Sciatic nerve (tissue), 2 donors: Measurements from ENCODE around the gene KBTBD7. TPM values are rescaled to one million over a fixed set of nuclear protein-coding genes. Genes with fewer than 3 reads are reported as not detected.
"Not testable (repeated sequence)": the region's sequence is repeated elsewhere in the genome, so short reads cannot be mapped to it uniquely, and the experiment has no call there.

Source experiments
- ATAC-seq: fragments of 200-7000 bp; cut with Tn5 transposase; one replicate; pipeline ENCODE4 v1.9.1; 2020; ENCODE audit warnings: mild to moderate bottlenecking, moderate library complexity
- DNase-seq: peaks from one replicate; pipeline ENCODE4 v3.0.0-alpha.2; 2020; ENCODE audit warnings: low spot score
- intact Hi-C: fragments of 100-400 bp; cut with DNase I; formaldehyde crosslinking; loops from one replicate; pipeline ENCODE4 v1.14.2; 2022
- total RNA-seq: library from RNA; stranded (reverse); fragmentation: NEBNext Ultra II Directional; extraction: Animal tissue kit (Norgen Biotek cat#: 25700); gene quantifications from one replicate; pipeline ENCODE4 v1.2.1, GENCODE V29; 2021
- donor health status: DM: no; HTN: no; CAD: no.
- donor health status: DM: no; HTN: no; CAD: no.

Gene KBTBD7
- total RNA-seq, 1 donor from 2014 or later = 8.5 TPM

GRCh38 chr13:41203810-41204209 is 9.4 kb upstream of the KBTBD7 start:
- ATAC-seq (no peak), DNase-seq (no peak)
- intact Hi-C loops = loop anchor here (10.0 kb wide), 1 partner anchor 69 kb away; the partner anchor contains the start of gene KBTBD6

DNA sequence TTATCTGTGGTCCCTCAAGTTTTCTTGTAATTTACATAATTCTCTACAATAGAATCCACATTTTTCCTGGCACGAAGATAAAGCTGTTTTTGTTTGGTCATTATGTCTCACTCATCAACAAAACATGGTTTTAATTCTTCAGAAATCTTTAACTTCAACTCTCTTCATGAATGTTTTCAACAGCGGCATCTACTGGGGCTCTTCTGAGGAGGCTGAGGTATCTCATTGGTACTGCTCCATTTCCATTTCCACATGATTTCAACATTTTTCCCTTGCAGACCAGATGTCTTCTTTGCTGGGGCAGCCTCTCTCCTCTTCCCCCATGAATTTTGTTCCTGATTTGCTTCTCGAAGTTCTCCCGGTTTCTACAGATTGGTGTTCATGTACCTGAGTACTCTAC is 5.8 kb upstream of the KBTBD7 start:
- ATAC-seq = no peak
- intact Hi-C loops = loop anchor here (10.0 kb wide), 1 partner anchor 65 kb away; the partner anchor contains the start of gene KBTBD6
- no peak for DNase-seq

- DNase-seq = no peak
- intact Hi-C loops = loop anchor here (10.0 kb wide), 1 partner anchor 1785 kb away; no protein-coding TSS in a partner anchor
- ATAC-seq = no peak
Observed at GRCh38 chr13:41199526-41199925, 5.2 kb upstream of the KBTBD7 start.

- DNase-seq (no peak), ATAC-seq (no peak)
- intact Hi-C loops = loop anchor here (10.0 kb wide), 1 partner anchor 1786 kb away; no protein-coding TSS in a partner anchor
Observed at GRCh38 chr13:41199079-41199478, 4.7 kb upstream of the KBTBD7 start.

DNA sequence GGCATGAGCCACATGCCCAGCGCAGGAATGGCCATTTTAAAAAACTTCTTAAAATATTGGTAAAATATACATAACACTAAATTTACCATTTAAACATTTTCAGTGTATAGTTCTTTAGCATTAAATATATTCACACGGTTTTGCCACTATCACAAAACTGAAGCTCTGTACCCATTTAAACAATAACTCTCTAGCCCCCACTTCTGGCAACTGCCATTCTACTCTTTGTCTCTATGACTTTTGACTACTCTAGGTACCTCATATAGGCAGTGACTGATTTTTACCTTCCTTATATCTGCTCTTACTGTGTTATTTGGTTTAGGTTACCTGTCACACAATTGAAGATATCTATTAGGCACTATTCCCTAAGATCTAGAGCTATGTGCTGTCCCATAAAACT is 2.3 kb upstream of the KBTBD7 start:
- intact Hi-C loops = loop anchor here (10.0 kb wide), 1 partner anchor 1788 kb away; no protein-coding TSS in a partner anchor
- ATAC-seq (no peak), DNase-seq (no peak)

- intact Hi-C loops = loop anchor here (10.0 kb wide), 1 partner anchor 1789 kb away; no protein-coding TSS in a partner anchor
- ATAC-seq (no peak), DNase-seq (no peak)
Observed at GRCh38 chr13:41196011-41196410, 1.6 kb upstream of the KBTBD7 start.

- intact Hi-C loops = loop anchor here (10.0 kb wide), 1 partner anchor 1791 kb away; no protein-coding TSS in a partner anchor
- DNase-seq (no peak), ATAC-seq (no peak)
Observed at GRCh38 chr13:41193469-41193868, 900 bp downstream of the KBTBD7 start.

- DNase-seq (no peak), ATAC-seq (no peak)
- intact Hi-C loops = no loop called here
Observed at GRCh38 chr13:41188584-41188983, 5.8 kb downstream of the KBTBD7 start.

DNA sequence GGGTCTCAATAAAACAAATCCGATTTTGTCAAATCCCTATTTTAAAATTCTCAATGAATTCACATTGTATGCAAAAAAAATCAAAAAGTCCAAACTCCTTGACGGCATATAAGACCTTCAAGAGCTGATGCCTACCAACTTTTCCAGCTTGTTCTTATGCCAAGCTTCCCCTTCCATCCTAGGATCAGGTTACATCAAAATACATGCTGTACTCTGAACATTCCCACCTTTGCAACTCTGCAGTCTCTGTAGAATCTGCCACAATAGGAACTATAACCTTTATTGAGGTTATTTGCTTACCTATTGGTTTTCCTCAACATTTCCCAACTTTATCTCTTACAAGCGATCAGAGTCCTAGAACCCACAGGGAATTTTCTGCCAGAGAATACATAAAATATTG is 7.9 kb downstream of the KBTBD7 start:
- ATAC-seq = no peak

DNA sequence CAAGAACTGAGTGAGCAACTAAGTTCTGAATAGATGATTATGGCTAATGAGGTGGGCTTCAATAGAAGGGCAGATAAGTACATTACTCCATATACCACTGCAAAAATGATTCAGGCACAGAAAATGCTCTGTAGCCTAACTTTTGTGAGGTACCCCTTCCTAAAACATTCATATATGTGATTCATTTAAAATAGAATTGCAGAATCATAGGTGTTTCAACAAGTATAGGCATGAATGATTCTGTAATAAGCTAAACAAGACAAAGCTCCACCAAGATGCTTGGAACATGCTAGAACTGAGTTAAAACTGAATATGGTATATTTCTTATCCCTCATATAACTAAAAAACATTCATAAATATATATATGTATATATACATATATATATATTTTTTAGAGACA is 12.1 kb downstream of the KBTBD7 start:
- DNase-seq (no peak), ATAC-seq (no peak)
- intact Hi-C loops = no loop called here

More for the DNA sequence above, 7.9 kb downstream of the KBTBD7 start:
- no peak for DNase-seq
- intact Hi-C loops = no loop called here

- intact Hi-C loops = no loop called here
- ATAC-seq = no peak
- no peak for DNase-seq
Observed at GRCh38 chr13:41179593-41180250, 14.6 kb downstream of the KBTBD7 start.

- ATAC-seq (no peak), DNase-seq (no peak)
Observed at GRCh38 chr13:41178040-41178439, 16.3 kb downstream of the KBTBD7 start.

GRCh38 chr13:41177616-41178015 is 16.8 kb downstream of the KBTBD7 start:
- DNase-seq = no peak
- intact Hi-C loops = no loop called here
- ATAC-seq = no peak

More at GRCh38 chr13:41178040-41178439, 16.3 kb downstream of the KBTBD7 start:
- intact Hi-C loops = no loop called here

GRCh38 chr13:41175576-41175975 is 18.8 kb downstream of the KBTBD7 start:
- intact Hi-C loops, DNase-seq, ATAC-seq: not testable (repeated sequence)

DNA sequence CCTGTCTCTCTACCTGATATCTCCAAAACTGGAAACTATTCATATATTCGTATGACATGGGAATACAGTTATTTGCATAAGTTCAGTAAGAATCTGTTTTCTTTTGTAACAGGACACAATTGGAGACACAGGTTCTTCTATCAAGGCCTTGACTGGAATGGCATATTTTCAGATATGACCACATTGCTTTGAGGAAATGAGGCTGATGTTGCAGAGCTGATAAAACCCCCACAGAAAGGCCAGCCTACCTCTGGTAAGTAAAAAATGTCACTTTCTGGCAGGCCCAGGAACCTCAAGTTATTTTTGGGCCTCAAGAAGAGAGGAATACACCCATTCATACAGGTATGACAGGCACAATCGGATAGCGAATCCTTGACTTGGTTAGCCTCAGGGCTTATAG is 32.2 kb downstream of the KBTBD7 start:
- intact Hi-C loops = no loop called here
- ATAC-seq (no peak), DNase-seq (no peak)

GRCh38 chr13:41159174-41159573 is 35.2 kb downstream of the KBTBD7 start:
- ATAC-seq (no peak), DNase-seq (no peak)
- intact Hi-C loops = no loop called here

GRCh38 chr13:41157048-41157717 is 37.2 kb downstream of the KBTBD7 start:
- no peak for DNase-seq

DNA sequence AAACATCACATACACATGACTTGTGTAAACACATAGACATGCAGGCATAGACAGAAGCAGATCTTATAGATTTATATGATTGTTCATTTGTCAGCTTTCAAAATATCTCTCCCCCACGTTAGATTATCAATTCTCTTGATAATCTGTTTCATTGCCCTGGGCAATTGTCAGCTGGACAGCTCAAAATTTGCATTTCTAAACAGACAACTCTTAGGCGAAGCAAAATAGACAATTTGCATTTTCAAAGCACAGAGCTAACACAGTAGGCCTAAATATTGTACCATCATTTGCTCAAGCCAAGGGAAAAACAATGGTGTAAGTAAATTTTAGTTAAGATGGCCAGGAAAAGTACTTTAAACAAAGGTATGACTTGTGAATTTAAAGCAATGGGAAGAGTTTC is 37.7 kb downstream of the KBTBD7 start:
- no peak for ATAC-seq
- no peak for DNase-seq
- intact Hi-C loops = no loop called here

More at GRCh38 chr13:41157048-41157717, 37.2 kb downstream of the KBTBD7 start:
- ATAC-seq = no peak
- intact Hi-C loops = no loop called here

- intact Hi-C loops = no loop called here
- ATAC-seq (no peak), DNase-seq (no peak)
Observed at GRCh38 chr13:41154042-41154441, 40.3 kb downstream of the KBTBD7 start.

DNA sequence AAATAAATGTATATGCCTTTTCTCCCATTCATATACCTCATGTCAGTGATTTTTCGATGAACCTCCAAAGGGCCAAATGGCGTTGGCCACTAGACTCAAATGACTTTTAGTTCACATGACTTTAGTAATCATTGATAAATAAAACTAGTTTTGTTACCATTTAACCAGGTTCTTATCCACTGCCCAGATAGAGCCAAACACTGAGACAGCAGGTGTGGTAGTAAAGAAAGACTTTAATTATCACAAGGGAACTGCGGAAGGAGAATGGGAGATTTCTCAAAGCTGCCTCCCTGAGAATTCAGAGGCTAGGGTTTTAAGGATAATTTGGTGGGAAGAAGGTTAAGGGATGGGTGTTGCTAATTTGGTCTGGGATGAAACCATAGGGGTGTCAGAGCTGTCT is 42.4 kb downstream of the KBTBD7 start:
- intact Hi-C loops = no loop called here
- DNase-seq (no peak), ATAC-seq (no peak)
